Stomach (tissue), 4 donors: ENCODE measurements around the gene OBP2B.

ENCODE experiments used
- CTCF ChIP-seq, 7 experiments: fragments of 450-650 bp in 4 of 7; fragments of 200-600 bp in 3 of 7; sonication (generic) in 3 of 7; IDR thresholded peaks; one replicate each; pipeline ENCODE4 v1.5.1; 2016 to 2019; ENCODE audit warnings: antibody characterized with exemption in 7 of 7, control low read depth in 2 of 7, mild to moderate bottlenecking in 1 of 7
- EP300 ChIP-seq: sonication (generic); formaldehyde crosslinking; IDR thresholded peaks from one replicate; pipeline ENCODE4 v1.6.1; 2017; ENCODE audit warnings: antibody characterized with exemption
- POLR2A ChIP-seq, 4 donors: fragments of 450-650 bp; IDR thresholded peaks; one replicate each; pipeline ENCODE4 v1.6.1; 2016; ENCODE audit warnings: antibody characterized with exemption in 4 of 4, control low read depth in 2 of 4, mild to moderate bottlenecking in 1 of 4, moderate library complexity in 1 of 4
- POLR2AphosphoS5 ChIP-seq, 3 donors: sonication (generic); formaldehyde crosslinking; IDR thresholded peaks; one replicate each; pipeline ENCODE4 v1.6.1; 2016; ENCODE audit warnings: antibody characterized with exemption in 3 of 3

DNA sequence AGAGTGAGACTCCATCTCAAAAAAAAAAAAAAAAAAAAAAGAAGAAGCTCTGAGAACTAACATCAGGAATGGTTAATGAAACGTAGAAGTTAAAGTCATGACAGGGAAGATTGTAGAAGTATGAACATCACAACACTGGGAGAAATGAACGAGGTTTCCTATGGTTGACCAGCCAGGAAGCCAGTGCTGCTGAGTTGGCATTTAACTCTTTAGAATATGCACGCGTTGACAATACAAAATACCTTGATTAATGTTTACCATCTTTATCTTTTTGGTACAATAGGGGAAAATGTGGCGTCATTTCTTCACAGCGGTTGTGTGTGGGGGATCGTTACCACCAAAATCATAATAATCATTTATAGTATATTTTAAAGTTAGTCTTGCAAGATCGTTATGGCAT lies 33.9 kb upstream of the OBP2B start:
- TF ChIP-seq CTCF (IDR thresholded peaks at IDR 0.05) (no peak), POLR2A (IDR thresholded peaks at IDR 0.05) (no peak), POLR2AphosphoS5 (IDR thresholded peaks at IDR 0.05) (no peak), EP300 (no peak)
